Cardiac muscle cell (in vitro differentiated cells and primary cell): ENCODE measurements around the gene RGS14. TPM values are rescaled to one million over a fixed set of nuclear protein-coding genes. Genes with fewer than 3 reads are reported as not detected.

Experiments used
- DNase-seq, 2 donors: peaks; one replicate each; pipeline versions ENCODE4 v3.0.0 to v3.0.0-alpha.2; 2010 to 2017; ENCODE audit warnings: low read depth in 1 of 2, low spot score in 1 of 2
- H3K27ac ChIP-seq: fragments of 200-600 bp; sonication (generic); 2 replicates; pipeline ENCODE4 v1.5.1; 2016
- H3K27me3 ChIP-seq: fragments of 200-600 bp; sonication (generic); 2 replicates; pipeline ENCODE4 v1.6.0; 2016; ENCODE audit warnings: control low read depth
- H3K36me3 ChIP-seq: fragments of 200-600 bp; sonication (generic); 2 replicates; pipeline ENCODE4 v1.5.1; 2016; ENCODE audit warnings: control low read depth
- H3K4me1 ChIP-seq: fragments of 200-600 bp; sonication (generic); 2 replicates; pipeline ENCODE4 v1.8.1; 2017; ENCODE audit warnings: low read depth, mild to moderate bottlenecking, mixed run types
- H3K4me3 ChIP-seq: fragments of 200-600 bp; sonication (generic); 2 replicates; pipeline ENCODE4 v1.5.1; 2016; ENCODE audit warnings: mild to moderate bottlenecking
- H3K9me3 ChIP-seq: fragments of 200-600 bp; sonication (generic); 2 replicates; pipeline ENCODE4 v1.5.1; 2017; ENCODE audit warnings: low read depth, mild to moderate bottlenecking, control low read depth
- CTCF ChIP-seq: IDR thresholded peaks from 2 replicates; pipeline ENCODE4 v1.5.1; 2012; ENCODE audit warnings: low read depth, mild to moderate bottlenecking, low read length
- polyA plus RNA-seq: library from polyadenylated mRNA; unstranded; fragments of >200 nt; fragmentation: Nextera tagmentation; extraction: Ambion mirVana; gene quantifications from 2 replicates; pipeline ENCODE4 v1.2.1, GENCODE V29; 2016
- total RNA-seq: library from RNA; depleted of rRNA; stranded (reverse); fragments of >200 nt; gene quantifications from 2 replicates; pipeline ENCODE4 v1.2.3, GENCODE V29; 2016

Gene RGS14
- total and polyA plus RNA-seq, 2 experiments from 2014 or later, result 33.6 to 139 TPM

GRCh38 chr5:177403792-177404640 lies 46.3 kb downstream of the RGS14 start:
- TF ChIP-seq CTCF, result peak; percentile 68
- Histone ChIP-seq H3K27ac (no peak overlapping the region), H3K36me3 (no peaks in the 10 kb centered on the region), H3K4me3 (peak overlapping the region; percentile 38), H3K9me3 (no peaks in the 10 kb centered on the region), H3K4me1 (no peaks in the 10 kb centered on the region), H3K27me3 (peaks cover 81% of the 10 kb centered on the region)
- DNase-seq, result peak; percentile 84 to 90

- TF ChIP-seq CTCF, result no peak
- Histone ChIP-seq H3K36me3 (no peaks in the 10 kb centered on the region), H3K27me3 (peaks cover 86% of the 10 kb centered on the region), H3K27ac (no peak overlapping the region), H3K4me1 (no peaks in the 10 kb centered on the region), H3K4me3 (peak overlapping the region; percentile 38), H3K9me3 (no peaks in the 10 kb centered on the region)
- no peak for DNase-seq
Measured at GRCh38 chr5:177404641-177405179, 47.0 kb downstream of the RGS14 start.

- Histone ChIP-seq H3K36me3 (no peaks in the 10 kb centered on the region), H3K27me3 (peaks cover 86% of the 10 kb centered on the region), H3K27ac (no peak overlapping the region), H3K4me1 (no peaks in the 10 kb centered on the region), H3K9me3 (no peaks in the 10 kb centered on the region), H3K4me3 (no peak overlapping the region)
- no peak for DNase-seq
- TF ChIP-seq CTCF, result no peak
Measured at GRCh38 chr5:177405312-177405711, 47.6 kb downstream of the RGS14 start.

- no peak for TF ChIP-seq CTCF
- peaks cover 83% of the 10 kb centered on the region for H3K27me3 ChIP-seq
- no peak for DNase-seq
- H3K4me1 ChIP-seq, result no peaks in the 10 kb centered on the region
- H3K4me3 ChIP-seq, result no peak overlapping the region
- H3K27ac ChIP-seq, result no peak overlapping the region
- no peaks in the 10 kb centered on the region for H3K9me3 ChIP-seq
- no peaks in the 10 kb centered on the region for H3K36me3 ChIP-seq
Measured at GRCh38 chr5:177405805-177406204, 48.1 kb downstream of the RGS14 start.

- Histone ChIP-seq H3K36me3 (no peaks in the 10 kb centered on the region), H3K4me3 (no peak within 1 kb of the TSS), H3K4me1 (no peaks in the 10 kb centered on the region), H3K9me3 (no peaks in the 10 kb centered on the region), H3K27ac (no peak within 1 kb of the TSS), H3K27me3 (peaks cover 50% of the 10 kb centered on the region)
- no peak for DNase-seq
- TF ChIP-seq CTCF, result no peak
Measured at GRCh38 chr5:177409043-177409801, 51.5 kb downstream of the RGS14 start, which contains the start of gene F12. TSS of gene F12 (minus strand) at chr5:177409564. CDS start at chr5:177409527, 37 bp downstream.
